GM18507 (cell line): ENCODE measurements around the gene TRAF3IP1.
"Not testable (repeated sequence)": the region's sequence is repeated elsewhere in the genome, so short reads cannot be mapped to it uniquely, and the experiment has no call there.

Source experiments
- DNase-seq: peaks from one replicate; pipeline ENCODE4 v3.0.0; 2011; ENCODE audit warnings: low read depth; ENCODE audit not compliant: insufficient read length; ENCODE audit errors: extremely low spot score
- FAIRE-seq: peaks from 2 replicates; lab custom pipeline; 2011; peaks lifted over from hg19 to GRCh38; lab: Jason Lieb, UNC

The TRAF3IP1 gene

GRCh38 chr2:238335591-238335990 is 15.3 kb downstream of the TRAF3IP1 start:
- not testable (repeated sequence) for DNase-seq, FAIRE-seq

- no peak for DNase-seq
These were observed 15.8 kb downstream of the TRAF3IP1 start for GRCh38 chr2:238336151-238336550.

GRCh38 chr2:238336793-238337444 is 16.6 kb downstream of the TRAF3IP1 start:
- FAIRE-seq (no peak), DNase-seq (no peak)

More at GRCh38 chr2:238336151-238336550, 15.8 kb downstream of the TRAF3IP1 start:
- FAIRE-seq: no peak

- DNase-seq: no peak
- no peak for FAIRE-seq
These were observed 17.5 kb downstream of the TRAF3IP1 start for GRCh38 chr2:238337846-238338245.

GRCh38 chr2:238338710-238339394 is 18.5 kb downstream of the TRAF3IP1 start:
- DNase-seq (no peak), FAIRE-seq (no peak)

- FAIRE-seq (no peak), DNase-seq (no peak)
These were observed 19.1 kb downstream of the TRAF3IP1 start for GRCh38 chr2:238339395-238339780.

GRCh38 chr2:238339814-238340213 is 19.5 kb downstream of the TRAF3IP1 start:
- no peak for DNase-seq
- no peak for FAIRE-seq

- no peak for FAIRE-seq
- no peak for DNase-seq
These were observed 21.2 kb downstream of the TRAF3IP1 start for GRCh38 chr2:238341536-238341935.

GRCh38 chr2:238344035-238344434 is 23.7 kb downstream of the TRAF3IP1 start:
- DNase-seq (no peak), FAIRE-seq (no peak)

GRCh38 chr2:238344517-238344916 is 24.2 kb downstream of the TRAF3IP1 start:
- no peak for FAIRE-seq

GRCh38 chr2:238345297-238345968 is 25.1 kb downstream of the TRAF3IP1 start:
- no peak for FAIRE-seq
- DNase-seq: no peak

More at GRCh38 chr2:238344517-238344916, 24.2 kb downstream of the TRAF3IP1 start:
- DNase-seq: no peak

GRCh38 chr2:238346544-238346943 is 26.2 kb downstream of the TRAF3IP1 start:
- DNase-seq (no peak), FAIRE-seq (peak; percentile 54)

GRCh38 chr2:238350150-238350897 is 30.0 kb downstream of the TRAF3IP1 start:
- no peak for FAIRE-seq
- DNase-seq: no peak

GRCh38 chr2:238351315-238351714 is 31.0 kb downstream of the TRAF3IP1 start:
- no peak for FAIRE-seq

GRCh38 chr2:238352361-238352760 is 32.0 kb downstream of the TRAF3IP1 start:
- no peak for FAIRE-seq
- DNase-seq: no peak

More at GRCh38 chr2:238351315-238351714, 31.0 kb downstream of the TRAF3IP1 start:
- no peak for DNase-seq

- no peak for FAIRE-seq
These were observed 38.5 kb downstream of the TRAF3IP1 start for GRCh38 chr2:238358769-238359168.

GRCh38 chr2:238359403-238359802 is 39.1 kb downstream of the TRAF3IP1 start:
- DNase-seq (no peak), FAIRE-seq (no peak)

More at GRCh38 chr2:238358769-238359168, 38.5 kb downstream of the TRAF3IP1 start:
- no peak for DNase-seq

- no peak for FAIRE-seq
- no peak for DNase-seq
These were observed 41.6 kb downstream of the TRAF3IP1 start for GRCh38 chr2:238361877-238362276.

GRCh38 chr2:238362626-238363025 is 42.3 kb downstream of the TRAF3IP1 start:
- FAIRE-seq: no peak

GRCh38 chr2:238369591-238370040 is 49.3 kb downstream of the TRAF3IP1 start:
- no peak for FAIRE-seq
- no peak for DNase-seq

More at GRCh38 chr2:238362626-238363025, 42.3 kb downstream of the TRAF3IP1 start:
- no peak for DNase-seq
